ENCODE measurements around the gene LYAR. TPM values are rescaled to one million over a fixed set of nuclear protein-coding genes. Genes with fewer than 3 reads are reported as not detected.
"Not testable (repeated sequence)": the region's sequence is repeated elsewhere in the genome, so short reads cannot be mapped to it uniquely, and the experiment has no call there.

LYAR gene
- total RNA-seq, 2 donors from 2014 or later = 34.7 to 39.6 TPM

DNA sequence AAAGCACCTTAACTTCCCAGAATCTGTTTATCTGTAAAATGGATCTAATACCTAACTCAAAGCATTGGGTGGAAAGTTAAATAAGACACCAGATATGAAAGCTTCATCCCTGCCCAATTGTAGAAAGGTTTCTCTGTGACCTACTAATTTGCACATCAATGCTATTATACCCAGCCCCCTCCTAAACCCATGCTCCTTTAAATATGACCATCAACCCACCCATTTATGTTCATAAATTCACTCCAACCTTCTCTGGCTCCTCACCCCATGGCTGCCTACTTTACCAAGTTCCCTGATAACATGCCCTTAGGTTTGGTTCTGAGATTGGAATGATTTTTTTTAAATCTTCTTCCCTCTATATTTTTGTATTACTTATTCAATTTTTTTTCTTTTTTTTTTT, 1.9 kb downstream of the LYAR start:
- peak overlapping the region in 1 of 2 donors; percentile 30 for H3K27ac Mint-ChIP-seq
- no peaks in the 10 kb centered on the region for H3K9me3 Mint-ChIP-seq
- peaks cover 2 to 30% of the 10 kb centered on the region in 2 donors for H3K36me3 Mint-ChIP-seq

DNA sequence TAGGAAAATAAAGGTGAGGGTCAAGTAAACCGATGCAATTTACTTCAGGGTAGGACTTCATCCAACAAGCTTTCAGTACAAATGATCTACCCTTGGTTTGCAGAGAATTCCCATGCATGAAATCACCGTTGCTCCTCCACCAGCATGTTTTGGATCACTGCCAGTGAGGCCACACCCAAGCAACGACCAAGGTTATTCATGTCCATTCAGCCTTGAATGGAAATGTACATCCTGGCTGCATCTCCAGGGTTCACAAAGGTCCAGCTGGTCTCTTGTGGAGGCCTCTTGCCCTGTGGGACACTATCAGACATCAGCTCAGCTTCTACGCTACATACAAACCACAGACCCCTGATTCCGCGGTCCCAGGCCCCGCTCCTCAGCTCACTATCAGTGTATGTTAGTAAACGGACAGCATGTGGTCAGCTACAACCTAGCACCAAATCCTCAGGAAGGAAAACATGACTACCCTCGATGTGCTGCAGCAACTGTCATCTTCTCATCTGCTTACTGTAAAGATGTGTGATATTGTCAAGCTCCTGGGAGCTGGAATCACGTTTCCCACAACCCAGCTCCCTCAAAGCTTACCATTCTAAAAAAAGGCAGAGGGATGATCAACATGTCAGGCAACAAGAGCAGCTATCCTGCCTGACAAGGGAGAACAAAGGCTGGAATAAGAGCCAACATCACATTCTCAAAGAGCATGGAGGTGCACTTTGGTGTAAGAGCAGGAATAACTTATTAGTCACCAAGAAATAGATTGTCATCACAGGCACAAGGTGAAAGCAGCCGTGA, 4.9 kb downstream of the LYAR start:
- Mint-ChIP-seq H3K36me3 (peaks cover 7 to 28% of the 10 kb centered on the region in 2 donors), H3K9me3 (no peaks in the 10 kb centered on the region), H3K27ac (no peak overlapping the region)
- ATAC-seq = no peak
- no peak for DNase-seq (ENCODE audit: low spot score in 2 of 2)

More for the DNA sequence above, 1.9 kb downstream of the LYAR start:
- ATAC-seq (no peak), DNase-seq (ENCODE audit: low spot score in 2 of 2) (no peak)

DNA sequence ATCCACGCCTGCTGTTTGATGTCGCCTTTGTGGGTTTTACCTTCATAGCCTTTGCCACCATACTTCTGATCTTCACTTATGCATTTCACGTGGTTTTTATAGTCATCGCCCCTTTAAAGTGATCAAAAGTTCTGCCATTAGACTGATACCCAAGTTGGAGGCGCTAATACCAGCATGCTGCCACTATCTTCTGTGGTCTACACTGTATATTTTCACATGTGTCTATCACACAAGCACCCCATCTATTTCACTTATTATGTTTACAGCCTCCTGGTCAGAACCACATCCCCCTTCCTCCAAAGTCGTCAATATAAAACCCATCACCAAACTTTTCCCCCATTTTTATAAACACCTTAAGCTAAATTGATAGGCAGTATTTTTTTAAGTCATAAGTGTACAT, 8.2 kb downstream of the LYAR start:
- H3K9me3 Mint-ChIP-seq = no peaks in the 10 kb centered on the region
- ATAC-seq (no peak), DNase-seq (ENCODE audit: low spot score in 2 of 2) (no peak)
- H3K36me3 Mint-ChIP-seq = peaks cover 7 to 15% of the 10 kb centered on the region in 2 donors
- H3K27ac Mint-ChIP-seq = no peak overlapping the region

DNA sequence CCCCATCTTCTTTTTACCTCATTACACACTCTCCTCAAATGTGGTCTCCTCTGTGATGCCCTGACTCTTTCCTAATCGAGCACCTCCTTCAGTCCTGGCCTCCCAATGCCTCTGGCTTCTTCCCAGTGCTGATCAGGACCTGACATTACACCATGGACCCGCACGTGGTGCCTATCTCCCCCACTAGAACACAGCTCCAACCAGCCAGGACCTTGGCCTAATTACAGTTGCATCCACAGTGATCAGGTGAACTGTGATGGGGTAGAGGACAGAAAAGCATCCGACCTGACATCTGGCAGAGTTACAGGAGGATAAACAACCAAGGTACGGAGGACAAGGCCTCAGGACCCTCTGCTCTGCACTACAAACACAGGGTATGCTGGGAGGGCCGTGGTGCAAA, 12.4 kb downstream of the LYAR start:
- no peaks in the 10 kb centered on the region for H3K9me3 Mint-ChIP-seq
- no peak for DNase-seq (ENCODE audit: low spot score in 2 of 2)
- H3K27ac Mint-ChIP-seq = no peak overlapping the region
- no peak for ATAC-seq
- H3K36me3 Mint-ChIP-seq = peaks cover 0 to 13% of the 10 kb centered on the region in 2 donors

DNA sequence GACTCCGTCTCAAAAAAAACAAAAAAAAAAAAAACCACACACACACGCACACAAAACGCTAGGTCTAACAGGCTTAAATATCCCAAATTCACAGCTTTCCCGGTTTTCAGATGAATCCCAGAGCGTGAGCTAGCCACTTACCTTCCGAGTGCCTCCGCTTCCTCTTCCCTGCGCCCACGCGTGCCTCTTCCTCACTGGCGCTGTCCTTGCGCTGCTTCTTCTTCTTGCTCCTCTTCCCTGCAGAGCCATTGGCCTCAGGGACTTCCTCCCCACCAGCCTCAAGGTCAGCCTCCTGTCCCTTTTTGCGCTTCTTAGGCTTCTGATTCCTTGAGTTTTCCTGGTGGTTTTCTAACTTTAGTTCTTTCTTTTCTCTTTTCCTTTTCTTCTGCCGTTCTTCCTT, 15.7 kb downstream of the LYAR start:
- Mint-ChIP-seq H3K9me3 (no peaks in the 10 kb centered on the region), H3K27ac (no peak overlapping the region), H3K36me3 (peaks cover 0 to 10% of the 10 kb centered on the region in 2 donors)
- DNase-seq (ENCODE audit: low spot score in 2 of 2) = no peak
- no peak for ATAC-seq

DNA sequence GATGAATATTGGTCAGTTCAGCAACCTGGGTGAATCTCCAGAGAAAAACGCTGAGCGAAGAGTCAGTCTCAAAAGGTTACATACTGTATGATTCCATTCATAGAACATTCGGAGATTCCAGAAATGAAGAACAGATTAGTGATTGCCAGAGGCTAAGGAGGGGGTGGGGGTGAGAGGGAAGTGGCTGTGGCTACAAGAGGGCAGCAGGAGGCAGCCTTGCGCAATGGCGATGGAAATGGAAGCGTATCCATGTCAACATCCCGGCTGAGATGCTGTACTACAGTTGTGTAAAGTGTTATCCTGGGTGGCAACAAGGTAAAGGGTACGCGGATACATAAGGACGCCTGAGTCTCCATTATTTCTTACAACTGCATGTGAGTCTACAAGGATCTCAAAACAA, 18.0 kb downstream of the LYAR start:
- Mint-ChIP-seq H3K27ac (peak overlapping the region in 1 of 2 donors; percentile 23), H3K9me3 (no peaks in the 10 kb centered on the region), H3K36me3 (peaks cover 0 to 11% of the 10 kb centered on the region in 2 donors)

DNA sequence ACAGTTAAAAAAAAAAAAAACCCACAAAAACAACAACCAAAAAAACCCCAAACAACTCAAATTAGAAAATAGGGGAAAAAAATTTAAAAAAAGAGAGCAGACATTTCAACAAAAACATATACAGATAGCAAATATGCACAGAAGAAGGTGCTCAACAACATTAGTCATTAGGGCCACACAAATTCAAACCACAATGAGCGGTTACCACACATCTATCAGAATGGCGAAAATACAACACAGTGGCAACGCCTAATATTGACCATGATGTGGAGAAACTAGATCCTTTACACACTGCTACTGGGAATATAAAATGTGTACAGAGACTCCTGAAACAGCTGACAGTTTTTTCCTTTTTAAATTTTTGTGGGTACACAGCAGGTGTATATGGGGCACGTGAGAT, 19.4 kb downstream of the LYAR start:
- DNase-seq (ENCODE audit: low spot score in 2 of 2) (no peak), ATAC-seq (no peak)
- Mint-ChIP-seq H3K27ac (no peak overlapping the region), H3K36me3 (peaks cover 0 to 18% of the 10 kb centered on the region in 2 donors), H3K9me3 (no peaks in the 10 kb centered on the region)

More for the DNA sequence above, 18.0 kb downstream of the LYAR start:
- no peak for ATAC-seq
- no peak for DNase-seq (ENCODE audit: low spot score in 2 of 2)

DNA sequence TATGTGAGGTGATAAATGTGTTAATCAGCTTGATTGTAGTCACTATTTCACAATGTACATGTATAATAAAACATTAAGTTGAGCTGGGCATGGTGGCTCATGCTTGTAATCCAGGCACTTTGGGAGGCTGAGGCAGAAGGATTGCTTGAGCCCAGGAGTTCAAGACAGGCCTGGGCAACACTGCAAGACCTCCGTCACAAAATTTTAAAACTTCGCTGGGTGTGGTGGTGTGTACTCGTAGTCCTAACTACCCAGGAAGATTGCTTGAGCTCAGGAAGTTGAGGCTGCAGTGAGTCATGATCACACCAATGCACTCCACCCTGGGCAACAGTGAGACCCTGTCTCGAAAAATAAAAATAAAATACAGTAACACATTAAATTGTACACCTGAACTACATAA, 20.1 kb downstream of the LYAR start:
- Mint-ChIP-seq H3K27ac (peak overlapping the region in 1 of 2 donors; percentile 41), H3K36me3 (peaks cover 0 to 16% of the 10 kb centered on the region in 2 donors), H3K9me3 (no peaks in the 10 kb centered on the region)
- ATAC-seq (no peak), DNase-seq (ENCODE audit: low spot score in 2 of 2) (no peak)

DNA sequence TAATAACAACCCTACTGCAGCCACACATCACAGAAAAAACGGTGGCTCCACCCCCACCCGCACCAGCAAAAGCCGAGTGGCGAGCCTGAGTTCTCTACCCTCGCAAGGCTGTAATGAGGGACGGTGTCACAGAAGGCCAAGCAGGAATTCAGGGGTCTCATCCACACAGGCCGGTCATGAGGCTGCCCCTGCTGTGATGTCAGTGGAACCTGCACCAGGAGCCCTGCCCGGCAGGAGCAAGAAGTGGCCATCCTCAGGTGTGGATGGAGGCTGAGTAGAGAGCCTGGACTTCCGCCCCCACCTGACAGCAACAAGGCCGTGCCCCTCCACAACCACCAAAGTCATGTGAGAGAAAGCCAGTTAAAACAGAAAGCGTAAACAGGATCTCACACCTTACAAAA, 20.6 kb downstream of the LYAR start:
- no peak for ATAC-seq
- no peak for DNase-seq (ENCODE audit: low spot score in 2 of 2)
- peaks cover 0 to 10% of the 10 kb centered on the region in 2 donors for H3K36me3 Mint-ChIP-seq
- H3K27ac Mint-ChIP-seq = peak overlapping the region in 1 of 2 donors; percentile 41
- H3K9me3 Mint-ChIP-seq = no peaks in the 10 kb centered on the region

DNA sequence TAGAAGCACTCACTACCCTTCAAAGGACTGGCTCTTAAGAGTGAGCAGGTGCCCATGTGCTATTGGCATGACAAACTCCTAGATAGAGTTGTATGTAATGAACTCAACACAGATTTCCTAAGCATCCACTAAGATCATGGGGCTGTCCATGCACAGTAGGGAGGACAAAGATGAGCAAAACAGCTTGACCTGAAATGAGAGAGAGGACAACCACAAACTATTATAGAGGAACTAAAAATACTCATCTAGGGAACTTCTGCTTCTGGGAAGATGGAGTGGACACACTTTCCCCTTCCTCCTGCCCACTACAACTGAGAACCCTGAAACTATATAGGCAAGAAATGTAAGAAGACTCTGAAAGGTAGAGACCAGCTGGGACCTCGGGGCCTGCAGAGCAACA, 21.2 kb downstream of the LYAR start:
- Mint-ChIP-seq H3K27ac (peak overlapping the region in 1 of 2 donors; percentile 6), H3K9me3 (no peaks in the 10 kb centered on the region), H3K36me3 (peaks cover 0 to 8% of the 10 kb centered on the region in 2 donors)
- ATAC-seq = no peak
- no peak for DNase-seq (ENCODE audit: low spot score in 2 of 2)

DNA sequence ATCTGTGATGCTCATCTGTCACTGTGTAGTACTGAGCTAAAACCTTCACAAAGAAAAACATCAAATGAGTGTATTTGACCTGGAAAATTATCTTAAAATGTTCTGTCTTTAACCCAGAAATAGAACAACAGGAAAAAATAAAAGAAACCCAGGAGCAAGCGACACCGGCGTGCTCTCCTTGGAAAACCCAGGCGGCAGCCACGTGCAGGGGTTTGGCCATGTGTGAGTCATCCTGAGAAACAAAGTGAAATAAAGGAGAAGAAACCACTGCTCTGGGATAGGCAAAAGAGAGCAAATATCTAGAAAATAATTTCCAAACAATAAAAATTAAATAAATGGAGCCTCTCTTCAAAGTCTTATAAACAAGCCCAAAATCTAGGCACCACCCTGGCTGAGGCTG, 22.0 kb downstream of the LYAR start:
- DNase-seq (ENCODE audit: low spot score in 2 of 2) = no peak
- H3K27ac Mint-ChIP-seq = no peak overlapping the region
- peaks cover 0 to 8% of the 10 kb centered on the region in 2 donors for H3K36me3 Mint-ChIP-seq
- H3K9me3 Mint-ChIP-seq = no peaks in the 10 kb centered on the region
- ATAC-seq = no peak

DNA sequence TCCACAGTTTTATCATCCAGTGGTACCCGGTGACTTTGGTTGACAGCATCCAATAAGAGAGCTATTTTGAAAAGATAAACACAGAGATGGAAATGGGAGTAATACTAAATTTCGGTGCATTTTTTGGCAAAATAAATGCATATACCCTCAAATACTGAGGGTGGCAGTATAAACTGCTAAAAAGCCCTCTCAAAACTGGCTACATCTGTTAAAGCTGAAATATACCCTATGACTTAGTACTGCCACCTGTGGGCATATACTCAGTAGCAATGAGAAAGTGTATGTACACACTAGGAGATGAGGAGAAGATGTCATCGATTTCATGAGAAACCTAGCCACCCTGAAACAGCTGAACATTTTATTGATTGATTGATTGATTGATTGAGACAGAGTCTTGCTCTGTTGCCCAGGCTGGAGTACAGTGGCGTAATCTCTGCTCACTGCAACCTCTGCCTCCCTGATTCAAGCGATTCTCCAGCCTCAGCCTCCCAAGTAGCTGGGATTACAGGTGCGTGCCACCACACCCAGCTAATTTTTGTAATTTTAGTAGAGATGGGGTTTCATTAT, 29.7 kb downstream of the LYAR start:
- Mint-ChIP-seq H3K27ac (no peak overlapping the region), H3K9me3 (no peaks in the 10 kb centered on the region), H3K36me3 (no peaks in the 10 kb centered on the region)
- ATAC-seq (peak; percentile 57 to 88), DNase-seq (ENCODE audit: low spot score in 2 of 2) (no peak)

DNA sequence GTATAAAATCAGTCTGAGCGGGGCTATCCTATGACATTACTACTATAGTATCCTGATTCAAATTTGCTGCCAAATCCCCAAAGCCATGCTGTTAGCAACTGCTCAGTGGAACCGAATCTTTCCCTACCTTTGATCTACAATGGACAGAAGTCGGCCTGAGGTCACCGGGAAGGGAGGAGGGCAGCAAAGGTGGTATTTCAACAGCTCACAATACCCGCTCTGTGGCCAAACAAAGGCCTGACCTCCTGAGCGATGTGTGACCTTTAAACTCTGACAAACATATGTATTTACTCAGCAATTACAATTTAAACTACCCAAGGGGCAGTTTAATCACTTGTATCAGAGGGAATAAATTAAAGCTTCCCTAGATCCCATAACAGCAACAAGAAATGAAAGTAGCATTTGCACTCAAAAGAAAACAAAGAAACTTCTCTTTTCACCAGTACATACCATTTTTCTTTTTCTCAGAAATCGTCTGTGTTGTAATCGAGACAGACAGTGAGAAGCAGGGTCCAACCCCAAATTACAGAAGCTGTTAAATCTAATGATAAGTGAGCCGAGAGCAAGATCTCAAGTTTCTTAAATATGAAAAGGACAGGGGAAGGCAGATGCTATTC, 30.4 kb downstream of the LYAR start:
- no peak overlapping the region for H3K27ac Mint-ChIP-seq
- DNase-seq (ENCODE audit: low spot score in 2 of 2) (no peak), ATAC-seq (no peak)

DNA sequence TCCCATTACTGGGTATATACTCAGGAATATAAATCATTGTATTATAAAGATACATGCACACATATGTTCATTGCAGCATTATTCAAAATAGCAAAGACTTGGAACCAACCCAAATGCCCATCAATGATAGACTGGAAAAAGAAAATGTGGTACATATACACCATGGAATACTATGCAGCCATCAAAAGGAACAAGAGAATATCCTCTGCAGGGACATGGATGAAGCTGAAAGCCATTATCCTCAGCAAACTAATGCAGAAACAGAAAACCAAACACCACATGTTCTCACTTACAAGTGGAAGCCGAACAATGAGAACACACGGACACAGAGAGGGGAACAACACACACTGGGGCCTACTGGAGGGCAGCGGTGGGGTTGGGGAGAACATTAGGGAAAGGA, 32.2 kb downstream of the LYAR start:
- H3K9me3 Mint-ChIP-seq; H3K36me3 Mint-ChIP-seq; DNase-seq (ENCODE audit: low spot score in 2 of 2); H3K27ac Mint-ChIP-seq; ATAC-seq: not testable (repeated sequence)

More for the DNA sequence above, 30.4 kb downstream of the LYAR start:
- Mint-ChIP-seq H3K36me3 (no peaks in the 10 kb centered on the region), H3K9me3 (no peaks in the 10 kb centered on the region)

DNA sequence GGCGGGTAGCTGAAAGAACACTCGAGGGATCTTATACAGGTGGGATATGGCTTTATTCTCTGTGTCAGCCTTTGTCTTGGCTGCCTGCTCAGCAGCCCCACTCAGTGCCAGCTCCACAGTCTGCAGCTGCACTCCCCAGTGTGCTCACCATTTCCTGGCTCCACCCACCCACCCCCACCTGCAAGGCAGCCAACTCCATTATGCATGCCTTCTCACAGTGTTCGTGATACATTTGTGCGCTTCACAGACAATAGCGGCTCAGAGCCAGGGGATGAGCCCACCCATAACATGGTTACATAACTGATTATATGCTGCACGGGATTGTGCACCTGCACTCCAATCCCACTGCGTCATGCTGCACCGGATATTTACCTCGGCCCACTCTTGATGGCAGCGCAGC, 33.2 kb downstream of the LYAR start:
- H3K9me3 Mint-ChIP-seq = no peaks in the 10 kb centered on the region
- no peak for DNase-seq (ENCODE audit: low spot score in 2 of 2)
- H3K27ac Mint-ChIP-seq = no peak overlapping the region
- no peaks in the 10 kb centered on the region for H3K36me3 Mint-ChIP-seq
- ATAC-seq = no peak

DNA sequence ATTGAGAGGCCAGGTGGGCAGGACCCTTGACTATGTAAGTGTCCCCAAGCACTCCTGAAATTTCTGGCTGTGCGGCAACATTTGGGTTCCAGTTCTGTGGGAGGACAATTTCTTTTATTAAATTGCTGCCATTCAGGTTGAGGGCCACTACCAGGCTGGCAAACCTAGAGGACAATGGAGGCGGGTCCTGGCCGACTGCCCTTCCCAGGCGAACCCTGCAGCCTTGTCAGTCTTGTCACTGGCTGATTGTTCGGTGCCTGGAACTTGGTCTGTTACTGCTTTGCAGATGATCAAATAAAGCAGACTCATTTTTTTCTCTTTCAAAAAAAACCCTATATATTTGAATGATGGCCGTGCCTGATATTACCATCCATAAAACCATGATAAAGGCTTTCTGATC, 35.3 kb downstream of the LYAR start:
- Mint-ChIP-seq H3K36me3 (no peaks in the 10 kb centered on the region), H3K9me3 (no peaks in the 10 kb centered on the region), H3K27ac (no peak overlapping the region)
- DNase-seq (ENCODE audit: low spot score in 2 of 2) = no peak
- no peak for ATAC-seq

DNA sequence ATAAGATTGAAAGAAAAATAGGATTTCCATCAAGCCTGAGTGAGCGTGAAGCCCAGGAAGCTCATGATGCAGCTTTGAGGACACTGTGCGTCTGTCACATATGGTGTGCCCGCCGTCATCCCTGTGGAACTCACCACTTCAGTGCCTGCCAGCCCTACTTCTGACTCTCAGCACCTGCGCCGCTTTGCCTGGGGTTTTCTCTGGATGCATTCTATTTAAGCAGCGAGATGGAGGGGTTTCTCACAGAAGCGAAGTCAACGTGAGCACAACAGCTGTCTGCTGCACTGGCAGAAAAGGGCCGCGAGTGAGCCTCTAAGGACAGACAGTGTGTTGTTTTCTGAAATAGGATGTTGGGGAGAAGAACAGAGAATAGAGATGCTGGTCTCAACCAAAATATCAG, 35.8 kb downstream of the LYAR start:
- H3K27ac Mint-ChIP-seq = no peak overlapping the region
- no peak for DNase-seq (ENCODE audit: low spot score in 2 of 2)
- H3K9me3 Mint-ChIP-seq = no peaks in the 10 kb centered on the region
- no peaks in the 10 kb centered on the region for H3K36me3 Mint-ChIP-seq
- ATAC-seq = no peak
